ENCODE measurements around the gene GABARAP. TPM values are rescaled to one million over a fixed set of nuclear protein-coding genes. Genes with fewer than 3 reads are reported as not detected.
A peak's percentile ranks its signal among the peaks of the same experiment; 100 is the strongest.

The GABARAP gene
- total RNA-seq, 4 donors from 2014 or later: 402 to 515 (median 456) TPM

DNA sequence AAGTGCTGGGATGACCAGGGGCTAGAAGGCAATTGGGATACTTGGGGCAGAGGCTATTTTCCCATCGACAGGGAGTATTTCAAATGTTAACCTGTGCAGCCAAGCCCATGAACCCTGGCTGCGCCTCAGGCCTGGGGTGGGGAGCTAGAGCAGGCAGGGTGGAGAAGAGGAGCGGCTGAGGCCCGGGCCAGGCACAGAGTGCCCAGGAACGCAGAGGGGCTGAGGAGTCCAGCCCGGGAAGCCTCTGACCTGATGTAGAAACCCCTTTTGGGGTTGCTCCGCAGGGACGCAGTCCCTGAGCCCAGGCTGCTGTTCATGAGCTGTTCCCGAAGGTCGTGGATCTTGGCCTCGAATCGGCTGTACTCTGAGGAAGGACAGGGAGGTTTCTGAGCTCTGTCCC lies 46.3 kb downstream of the GABARAP start:
- H3K36me3 ChIP-seq: peaks cover 0 to 78% (median 0%) of the 10 kb centered on the region in 3 donors
- DNase-seq (ENCODE audit: low spot score in 2 of 2): no peak
- WGBS, 2 donors: 90 to 93% methylated on average over 11 to 12 of the region's 12 CpGs

GRCh38 chr17:7192271-7192937 lies 49.8 kb downstream of the GABARAP start:
- H3K4me1 ChIP-seq: no peaks in the 10 kb centered on the region
- H3K9me3 ChIP-seq: no peaks in the 10 kb centered on the region
- TF ChIP-seq, protein P1, sequence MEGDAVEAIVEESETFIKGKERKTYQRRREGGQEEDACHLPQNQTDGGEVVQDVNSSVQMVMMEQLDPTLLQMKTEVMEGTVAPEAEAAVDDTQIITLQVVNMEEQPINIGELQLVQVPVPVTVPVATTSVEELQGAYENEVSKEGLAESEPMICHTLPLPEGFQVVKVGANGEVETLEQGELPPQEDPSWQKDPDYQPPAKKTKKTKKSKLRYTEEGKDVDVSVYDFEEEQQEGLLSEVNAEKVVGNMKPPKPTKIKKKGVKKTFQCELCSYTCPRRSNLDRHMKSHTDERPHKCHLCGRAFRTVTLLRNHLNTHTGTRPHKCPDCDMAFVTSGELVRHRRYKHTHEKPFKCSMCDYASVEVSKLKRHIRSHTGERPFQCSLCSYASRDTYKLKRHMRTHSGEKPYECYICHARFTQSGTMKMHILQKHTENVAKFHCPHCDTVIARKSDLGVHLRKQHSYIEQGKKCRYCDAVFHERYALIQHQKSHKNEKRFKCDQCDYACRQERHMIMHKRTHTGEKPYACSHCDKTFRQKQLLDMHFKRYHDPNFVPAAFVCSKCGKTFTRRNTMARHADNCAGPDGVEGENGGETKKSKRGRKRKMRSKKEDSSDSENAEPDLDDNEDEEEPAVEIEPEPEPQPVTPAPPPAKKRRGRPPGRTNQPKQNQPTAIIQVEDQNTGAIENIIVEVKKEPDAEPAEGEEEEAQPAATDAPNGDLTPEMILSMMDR (IDR thresholded peaks at IDR 0.05): no peak
- WGBS, 2 donors: 75 to 77% methylated on average over 12 of the region's 12 CpGs
- no peak for DNase-seq (ENCODE audit: low spot score in 2 of 2)
- H3K27ac ChIP-seq: no peak overlapping the region
- no peaks in the 10 kb centered on the region for H3K27me3 ChIP-seq
- H3K4me3 ChIP-seq: no peak overlapping the region
- peaks cover 0 to 71% (median 0%) of the 10 kb centered on the region in 3 donors for H3K36me3 ChIP-seq

More for the DNA sequence above, 46.3 kb downstream of the GABARAP start:
- no peak overlapping the region for H3K27ac ChIP-seq
- no peak for TF ChIP-seq POLR2A (IDR thresholded peaks at IDR 0.05)
- no peak for TF ChIP-seq EP300 (IDR thresholded peaks at IDR 0.05)
- TF ChIP-seq, protein P1 (IDR thresholded peaks at IDR 0.05): no peak
- H3K4me3 ChIP-seq: no peak overlapping the region
- no peaks in the 10 kb centered on the region for H3K27me3 ChIP-seq
- no peaks in the 10 kb centered on the region for H3K4me1 ChIP-seq
- no peaks in the 10 kb centered on the region for H3K9me3 ChIP-seq

DNA sequence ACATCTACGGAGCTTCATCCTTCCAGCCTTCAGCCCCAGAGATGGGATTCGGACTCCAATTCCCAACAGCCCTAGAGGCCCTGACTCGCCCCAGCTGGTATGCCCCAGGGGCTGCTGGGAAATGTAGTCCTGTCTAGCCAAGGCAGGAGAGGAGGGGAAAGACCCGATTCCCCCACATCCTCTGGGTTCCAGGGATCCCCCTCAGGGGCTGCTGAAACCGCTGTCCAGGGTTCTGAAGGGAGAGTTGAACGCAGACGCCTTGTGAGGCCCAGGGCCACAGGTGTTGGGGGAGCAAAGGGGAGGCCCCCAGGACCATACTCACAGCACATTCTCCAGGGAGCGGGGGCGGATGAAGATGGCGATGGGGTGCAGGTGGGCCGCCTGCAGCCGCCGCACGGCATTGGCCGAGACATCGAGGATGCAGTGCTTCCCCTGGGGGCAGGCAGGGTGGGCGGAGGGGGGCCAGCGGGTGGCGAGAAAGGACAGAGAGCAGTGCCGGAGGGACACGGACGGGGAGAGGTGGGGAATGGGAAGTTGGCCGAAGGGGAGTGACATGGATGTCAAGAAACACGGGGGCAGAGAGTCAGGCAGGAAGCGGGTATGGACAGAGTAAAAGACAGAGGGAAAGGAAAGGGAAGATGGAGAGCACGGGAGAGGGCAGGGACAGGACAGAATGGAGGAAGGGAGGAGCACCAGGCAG lies 50.5 kb downstream of the GABARAP start:
- peaks cover 0 to 64% (median 0%) of the 10 kb centered on the region in 3 donors for H3K36me3 ChIP-seq
- H3K27ac ChIP-seq: no peak overlapping the region
- 62 to 71% methylated on average over 26 of the region's 26 CpGs for WGBS, 2 donors
- H3K27me3 ChIP-seq: no peaks in the 10 kb centered on the region
- no peak overlapping the region for H3K4me3 ChIP-seq
- H3K4me1 ChIP-seq: no peaks in the 10 kb centered on the region
- peak in 1 of 2 donors; percentile 24 for DNase-seq (ENCODE audit: low spot score in 2 of 2)
- TF ChIP-seq POLR2A (IDR thresholded peaks at IDR 0.05) (no peak), EP300 (IDR thresholded peaks at IDR 0.05) (no peak)
- TF ChIP-seq, protein P1 (IDR thresholded peaks at IDR 0.05): no peak
- no peaks in the 10 kb centered on the region for H3K9me3 ChIP-seq

GRCh38 chr17:7191069-7191468 lies 51.2 kb downstream of the GABARAP start:
- no peaks in the 10 kb centered on the region for H3K27me3 ChIP-seq
- H3K27ac ChIP-seq: no peak overlapping the region
- H3K36me3 ChIP-seq: peaks cover 0 to 58% (median 0%) of the 10 kb centered on the region in 3 donors
- TF ChIP-seq EP300 (IDR thresholded peaks at IDR 0.05): no peak
- TF ChIP-seq POLR2A (IDR thresholded peaks at IDR 0.05): no peak
- H3K4me1 ChIP-seq: no peaks in the 10 kb centered on the region
- 92 to 96% methylated on average over 8 to 12 of the region's 12 CpGs for WGBS, 2 donors
- no peak overlapping the region for H3K4me3 ChIP-seq
- DNase-seq (ENCODE audit: low spot score in 2 of 2): no peak
- H3K9me3 ChIP-seq: no peaks in the 10 kb centered on the region

DNA sequence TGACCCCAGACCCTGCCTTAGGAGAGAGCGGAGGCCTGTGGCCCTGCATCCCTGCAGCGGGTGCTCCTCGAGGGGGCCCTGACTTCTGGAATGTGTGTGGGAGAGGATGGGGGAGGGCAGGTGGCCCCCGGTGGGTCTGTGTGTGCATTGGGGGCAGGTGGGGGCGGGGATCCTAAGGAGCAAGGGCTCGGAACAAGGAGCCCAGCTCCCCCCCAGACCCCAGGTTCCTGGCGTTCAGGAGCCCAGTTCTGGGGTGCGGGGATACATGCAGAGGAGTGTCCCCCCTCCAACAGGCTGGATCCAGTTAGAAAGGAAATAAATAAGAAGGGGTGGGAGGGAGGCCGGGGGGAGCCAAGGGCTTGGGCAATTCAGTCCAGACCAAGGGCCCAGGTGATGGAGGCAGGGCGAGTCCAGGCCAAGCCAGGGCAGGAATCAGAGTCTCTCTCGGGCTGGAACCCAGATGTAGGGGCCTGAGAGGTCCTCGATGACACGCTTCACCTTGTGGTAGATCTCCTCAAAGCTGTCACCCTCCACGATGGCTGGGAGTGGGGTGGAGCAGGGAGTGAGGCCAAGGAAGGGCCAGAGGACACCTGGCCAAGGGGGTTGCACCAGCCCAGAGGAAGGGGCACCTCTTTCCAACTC lies 51.9 kb downstream of the GABARAP start:
- TF ChIP-seq POLR2A (IDR thresholded peaks at IDR 0.05): no peak
- TF ChIP-seq, protein P1 (IDR thresholded peaks at IDR 0.05): no peak
- TF ChIP-seq EP300 (IDR thresholded peaks at IDR 0.05): no peak
- peaks cover 0 to 51% (median 0%) of the 10 kb centered on the region in 3 donors for H3K36me3 ChIP-seq
- no peaks in the 10 kb centered on the region for H3K4me1 ChIP-seq
- H3K27me3 ChIP-seq: no peaks in the 10 kb centered on the region
- 85 to 89% methylated on average over 14 of the region's 14 CpGs for WGBS, 2 donors
- H3K9me3 ChIP-seq: no peaks in the 10 kb centered on the region
- H3K4me3 ChIP-seq: no peak overlapping the region
- H3K27ac ChIP-seq: no peak overlapping the region
- no peak for DNase-seq (ENCODE audit: low spot score in 2 of 2)

Small RNA genes within 50 kb of the gene (small RNA-seq; reads per million reads assigned to genes)
- not detected for gene AC120057.4
- 5.7 reads per million, percentile 85 among the genes with 10 or more reads in this experiment for gene MIR324
- not detected for gene RF00019

Other genes starting within 250 kb of the GABARAP start
- gene ALOX12, start 246.4 kb downstream of the GABARAP start, total RNA-seq: not detected
- gene RNASEK, start 229.8 kb downstream of the GABARAP start, total RNA-seq: 10 to 100 TPM; 17.8 to 83.4 (median 54.6) TPM
- 1 to 10 TPM; 1.9 to 8.1 (median 3.2) TPM for gene BCL6B, start 219.4 kb downstream of the GABARAP start, total RNA-seq
- gene SLC16A13, start 206.4 kb downstream of the GABARAP start, total RNA-seq: 1 to 10 TPM in 2 of 4 donors, under 1 TPM in 2; 0.22 to 1.8 (median 1.1) TPM
- under 1 TPM in 1 of 4 donors, not detected in 3; 0.78 TPM for gene SLC16A11, start 198.4 kb downstream of the GABARAP start, total RNA-seq
- gene CLEC10A, start 162.2 kb downstream of the GABARAP start, total RNA-seq: 10 to 100 TPM in 2 of 4 donors, 1 to 10 TPM in 2; 2.2 to 19.8 (median 10.3) TPM
- gene ASGR2, start 127.6 kb downstream of the GABARAP start, total RNA-seq: under 1 TPM in 1 of 4 donors, not detected in 3; 0.60 TPM
- gene ASGR1, start 63.1 kb downstream of the GABARAP start, total RNA-seq: 1 to 10 TPM in 1 of 4 donors, under 1 TPM in 2, not detected in 1; 0.21 to 1.5 (median 0.59) TPM
- gene DLG4, start 22.6 kb downstream of the GABARAP start, total RNA-seq: 10 to 100 TPM in 3 of 4 donors, 1 to 10 TPM in 1; 7.3 to 22.8 (median 16.1) TPM
- 100 to 1,000 TPM; 565 to 850 (median 599) TPM for gene ACADVL, start 22.5 kb downstream of the GABARAP start, total RNA-seq
- 10 to 100 TPM; 41.4 to 51.2 (median 46.7) TPM for gene DVL2, start 7.9 kb downstream of the GABARAP start, total RNA-seq
- 10 to 100 TPM; 20.3 to 29.7 (median 23.3) TPM for gene PHF23, start 3.0 kb downstream of the GABARAP start, total RNA-seq
- 10 to 100 TPM; 38.5 to 82.2 (median 65.9) TPM for gene CTDNEP1, start 9.3 kb upstream of the GABARAP start, total RNA-seq
- 10 to 100 TPM; 21.9 to 28.7 (median 25.0) TPM for gene ELP5, start 9.8 kb upstream of the GABARAP start, total RNA-seq
- gene CLDN7, start 20.0 kb upstream of the GABARAP start, total RNA-seq: 1 to 10 TPM in 3 of 4 donors, not detected in 1; 2.0 to 5.9 (median 2.4) TPM
- 10 to 100 TPM in 1 of 4 donors, 1 to 10 TPM in 3; 5.2 to 20.1 (median 6.2) TPM for gene SLC2A4, start 39.3 kb upstream of the GABARAP start, total RNA-seq
- 1 to 10 TPM in 1 of 4 donors, under 1 TPM in 3; under 0.01 to 2.1 (median 0.52) TPM for gene YBX2, start 52.2 kb upstream of the GABARAP start, total RNA-seq
- gene EIF5A, start 65.2 kb upstream of the GABARAP start, total RNA-seq: 100 to 1,000 TPM; 106 to 278 (median 132) TPM
- gene GPS2, start 72.9 kb upstream of the GABARAP start, total RNA-seq: 100 to 1,000 TPM in 1 of 4 donors, 10 to 100 TPM in 3; 36.1 to 108 (median 57.3) TPM
- gene NEURL4, start 86.9 kb upstream of the GABARAP start, total RNA-seq: 10 to 100 TPM; 16.2 to 40.2 (median 27.5) TPM
- 10 to 100 TPM in 3 of 4 donors, 1 to 10 TPM in 1; 8.1 to 33.1 (median 11.2) TPM for gene ACAP1, start 94.1 kb upstream of the GABARAP start, total RNA-seq
- gene KCTD11, start 109.7 kb upstream of the GABARAP start, total RNA-seq: 10 to 100 TPM; 25.3 to 35.4 (median 28.7) TPM
- gene TMEM95, start 112.7 kb upstream of the GABARAP start, total RNA-seq: not detected
- 1 to 10 TPM; 2.4 to 9.8 (median 6.0) TPM for gene TNK1, start 138.6 kb upstream of the GABARAP start, total RNA-seq
- 10 to 100 TPM; 28.7 to 55.5 (median 42.9) TPM for gene PLSCR3, start 152.1 kb upstream of the GABARAP start, total RNA-seq
- 100 to 1,000 TPM in 2 of 4 donors, 10 to 100 TPM in 2; 88.3 to 121 (median 103) TPM for gene TMEM256, start 161.6 kb upstream of the GABARAP start, total RNA-seq
- gene NLGN2, start 165.4 kb upstream of the GABARAP start, total RNA-seq: 10 to 100 TPM; 14.4 to 32.4 (median 23.9) TPM
- not detected for gene SPEM1, start 177.9 kb upstream of the GABARAP start, total RNA-seq
- not detected for gene SPEM2, start 183.2 kb upstream of the GABARAP start, total RNA-seq
- not detected for gene SPEM3, start 186.4 kb upstream of the GABARAP start, total RNA-seq
- 1 to 10 TPM; 1.7 to 6.6 (median 4.1) TPM for gene TMEM102, start 193.0 kb upstream of the GABARAP start, total RNA-seq
- 1 to 10 TPM; 1.5 to 3.3 (median 2.2) TPM for gene FGF11, start 197.1 kb upstream of the GABARAP start, total RNA-seq
- 10 to 100 TPM in 3 of 4 donors, 1 to 10 TPM in 1; 6.5 to 16.0 (median 13.5) TPM for gene CHRNB1, start 202.6 kb upstream of the GABARAP start, total RNA-seq
- 10 to 100 TPM; 60.5 to 64.1 (median 63.0) TPM for gene ZBTB4, start 237.2 kb upstream of the GABARAP start, total RNA-seq
- gene SLC35G6, start 239.0 kb upstream of the GABARAP start, total RNA-seq: not detected
- gene POLR2A, start 241.9 kb upstream of the GABARAP start, total RNA-seq: 100 to 1,000 TPM in 3 of 4 donors, 10 to 100 TPM in 1; 87.0 to 163 (median 125) TPM